Ureter (tissue), 1 donor: ENCODE data around the gene GPR12. TPM values are rescaled to one million over a fixed set of nuclear protein-coding genes. Genes with fewer than 3 reads are reported as not detected.

Source experiments
- DNase-seq: peaks from one replicate; pipeline ENCODE4 v3.0.0-alpha.2; 2020; ENCODE audit warnings: low spot score
- total RNA-seq: library from RNA; stranded (reverse); gene quantifications from one replicate; pipeline ENCODE4 v1.2.4, GENCODE V29; 2023
- donor health status: DM: yes; HTN: yes; CAD: no.

Gene GPR12
- total RNA-seq, 1 donor from 2014 or later: 0.65 TPM

DNA sequence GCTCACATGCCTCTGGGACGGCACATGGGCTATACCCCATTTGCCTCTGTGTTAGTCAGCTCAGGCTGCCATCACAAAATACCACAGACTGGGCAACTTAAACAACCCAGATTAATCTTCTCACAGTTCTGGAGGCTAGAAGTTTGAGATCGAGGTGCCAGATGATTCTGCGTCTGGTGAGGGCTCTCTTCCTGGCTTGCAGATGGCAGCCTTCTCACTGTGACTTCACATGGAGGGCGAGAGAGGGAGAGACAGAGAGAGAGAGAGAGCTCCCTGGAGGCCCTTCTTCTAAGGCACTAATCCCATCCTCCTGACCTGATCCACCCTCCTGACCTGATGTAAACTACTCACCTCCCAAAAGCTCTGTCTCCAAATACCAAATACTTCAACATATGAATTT lies 55.0 kb downstream of the GPR12 start:
- no peak for DNase-seq

Other genes with a start within 250 kb of the GPR12 start
- gene WASF3, start 203.1 kb downstream of the GPR12 start, total RNA-seq: 27.1 TPM